Tibial nerve (tissue), 4 donors: Measurements from ENCODE around the gene ZNF354C.

Source experiments
- CTCF ChIP-seq, 5 experiments: fragments of 200-600 bp in 3 of 5; fragments of 450-650 bp in 2 of 5; sonication (generic) in 3 of 5; IDR thresholded peaks; one replicate each; pipeline ENCODE4 v1.5.1; 2016 to 2019; ENCODE audit warnings: antibody characterized with exemption in 5 of 5, mild to moderate bottlenecking in 3 of 5, moderate library complexity in 2 of 5
- EP300 ChIP-seq, 2 donors: sonication (generic); formaldehyde crosslinking; IDR thresholded peaks; one replicate each; pipeline ENCODE4 v1.6.1; 2017; ENCODE audit warnings: antibody characterized with exemption in 2 of 2, mild to moderate bottlenecking in 1 of 2
- POLR2A ChIP-seq, 2 donors: fragments of 450-650 bp; IDR thresholded peaks; one replicate each; pipeline ENCODE4 v1.6.1; 2017; ENCODE audit warnings: antibody characterized with exemption in 2 of 2, mild to moderate bottlenecking in 2 of 2, moderate library complexity in 2 of 2

- no peak for TF ChIP-seq CTCF (IDR thresholded peaks at IDR 0.05)
- no peak for TF ChIP-seq POLR2A (IDR thresholded peaks at IDR 0.05)
- TF ChIP-seq EP300 (IDR thresholded peaks at IDR 0.05): no peak
These were observed 53.9 kb downstream of the ZNF354C start for GRCh38 chr5:179113945-179114641.
